HL-60 (cell line): ENCODE data around the gene TLR5.

Source experiments
- POLR2AphosphoS5 ChIP-seq: IDR thresholded peaks from 2 replicates; pipeline ENCODE4 v1.6.1; 2012; ENCODE audit warnings: low read depth
- REST ChIP-seq: IDR thresholded peaks from 2 replicates; pipeline ENCODE4 v1.6.1; 2012; ENCODE audit warnings: low read depth; ENCODE audit not compliant: insufficient replicate concordance
- TF ChIP-seq, protein P1 (sequence below): IDR thresholded peaks from one replicate; pipeline ENCODE4 v1.5.1; 2011; ENCODE audit warnings: low read length, control low read depth, inconsistent platforms; ENCODE audit not compliant: insufficient read depth

GRCh38 chr1:223075834-223076233, 67.2 kb downstream of the TLR5 start:
- TF ChIP-seq, protein P1, sequence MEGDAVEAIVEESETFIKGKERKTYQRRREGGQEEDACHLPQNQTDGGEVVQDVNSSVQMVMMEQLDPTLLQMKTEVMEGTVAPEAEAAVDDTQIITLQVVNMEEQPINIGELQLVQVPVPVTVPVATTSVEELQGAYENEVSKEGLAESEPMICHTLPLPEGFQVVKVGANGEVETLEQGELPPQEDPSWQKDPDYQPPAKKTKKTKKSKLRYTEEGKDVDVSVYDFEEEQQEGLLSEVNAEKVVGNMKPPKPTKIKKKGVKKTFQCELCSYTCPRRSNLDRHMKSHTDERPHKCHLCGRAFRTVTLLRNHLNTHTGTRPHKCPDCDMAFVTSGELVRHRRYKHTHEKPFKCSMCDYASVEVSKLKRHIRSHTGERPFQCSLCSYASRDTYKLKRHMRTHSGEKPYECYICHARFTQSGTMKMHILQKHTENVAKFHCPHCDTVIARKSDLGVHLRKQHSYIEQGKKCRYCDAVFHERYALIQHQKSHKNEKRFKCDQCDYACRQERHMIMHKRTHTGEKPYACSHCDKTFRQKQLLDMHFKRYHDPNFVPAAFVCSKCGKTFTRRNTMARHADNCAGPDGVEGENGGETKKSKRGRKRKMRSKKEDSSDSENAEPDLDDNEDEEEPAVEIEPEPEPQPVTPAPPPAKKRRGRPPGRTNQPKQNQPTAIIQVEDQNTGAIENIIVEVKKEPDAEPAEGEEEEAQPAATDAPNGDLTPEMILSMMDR: no peak
- TF ChIP-seq REST: no peak
- TF ChIP-seq POLR2AphosphoS5: no peak
